Right lobe of liver (tissue), 6 donors: ENCODE results near the gene GRIN2A. TPM values are rescaled to one million over a fixed set of nuclear protein-coding genes. Genes with fewer than 3 reads are reported as not detected.

Experiments
- ATAC-seq, 4 donors: fragments of 200-7000 bp; cut with Tn5 transposase; one replicate each; pipeline ENCODE4 v1.9.1; 2020; ENCODE audit warnings: mild to moderate bottlenecking in 4 of 4, moderate library complexity in 4 of 4
- DNase-seq, 3 donors: peaks; one replicate each; pipeline ENCODE4 v3.0.0-alpha.2; 2020
- H3K27ac ChIP-seq, 3 donors: fragments of 200-600 bp; one replicate each; pipeline ENCODE4 v1.8.0; 2022
- H3K27me3 ChIP-seq, 2 donors: fragments of 200-600 bp; one replicate each; pipeline ENCODE4 v1.8.0; 2022
- H3K36me3 ChIP-seq, 4 donors: fragments of 200-600 bp; sonication (generic) in 1 of 4; one replicate each; pipeline versions ENCODE4 v1.5.1 to v1.8.0; 2017 to 2022; ENCODE audit warnings: control low read depth in 1 of 4
- H3K4me1 ChIP-seq, 4 donors: fragments of 200-600 bp; sonication (generic) in 1 of 4; one replicate each; pipeline versions ENCODE4 v1.5.1 to v1.8.0; 2017 to 2022; ENCODE audit warnings: control low read depth in 1 of 4
- H3K4me3 ChIP-seq, 3 donors: fragments of 200-600 bp; one replicate each; pipeline ENCODE4 v1.8.0; 2022
- H3K9me3 ChIP-seq, 4 donors: fragments of 200-600 bp; sonication (generic) in 1 of 4; one replicate each; pipeline versions ENCODE4 v1.5.1 to v1.8.0; 2017 to 2022; ENCODE audit warnings: control low read depth in 1 of 4
- CTCF ChIP-seq, 4 donors: fragments of 200-600 bp in 3 of 4; fragments of 450-650 bp in 1 of 4; IDR thresholded peaks; one replicate each; pipeline versions ENCODE4 v1.5.1 to v1.8.0; 2016 to 2022; ENCODE audit warnings: antibody characterized with exemption in 4 of 4, mild to moderate bottlenecking in 2 of 4
- POLR2A ChIP-seq: fragments of 450-650 bp; IDR thresholded peaks from one replicate; pipeline ENCODE4 v1.6.1; 2017; ENCODE audit warnings: antibody characterized with exemption, mild to moderate bottlenecking
- WGBS: methylation state at CpG from one replicate; pipeline ENCODE4 v1.1.6; 2018; ENCODE audit warnings: low coverage, low lambda C conversion rate; ENCODE audit not compliant: insufficient coverage; ENCODE audit errors: missing lambda C conversion rate; 5-methylcytosine and 5-hydroxymethylcytosine counted together
- intact Hi-C, 2 donors: fragments of 100-400 bp; cut with DNase I; formaldehyde crosslinking; loops; one replicate each; pipeline versions ENCODE4 v1.11.2 to v1.14.1; 2022
- total RNA-seq, 6 experiments: library from RNA; depleted of rRNA in 2 of 6; stranded (reverse); fragments of >200 nt in 2 of 6; fragmentation: NEBNext Ultra II Directional in 3 of 6; extraction: Animal tissue kit (Norgen Biotek cat#: 25700) in 3 of 6; gene quantifications; one replicate each; pipeline versions ENCODE4 v1.1.0 to v1.2.4, GENCODE V29; 2016 to 2023
- donor health status: DM: no; HTN: yes; CAD: no.
- donor health status: DM: no; HTN: no; CAD: no.
- donor health status: DM: no; HTN: no; CAD: no.
- donor health status: DM: no; HTN: yes; CAD: no.
- donor health status: DM: no; HTN: yes; CAD: no.

The GRIN2A gene
- total RNA-seq, 6 experiments from 2014 or later: not detected

GRCh38 chr16:10206865-10207264 is 24.6 kb upstream of the GRIN2A start:
- ATAC-seq: no peak
- TF ChIP-seq POLR2A (no peak), CTCF (IDR thresholded peaks at IDR 0.05) (no peak)

GRCh38 chr16:10206215-10206614 is 24.0 kb upstream of the GRIN2A start:
- Histone ChIP-seq H3K9me3 (no peaks in the 10 kb centered on the region), H3K4me3 (no peak overlapping the region), H3K27me3 (no peaks in the 10 kb centered on the region), H3K27ac (no peak overlapping the region), H3K4me1 (no peaks in the 10 kb centered on the region), H3K36me3 (no peaks in the 10 kb centered on the region)
- WGBS: no CpG with 5 or more reads among the region's 1 CpG
- ATAC-seq (no peak), DNase-seq (no peak)
- intact Hi-C loops: no loop called here
- TF ChIP-seq POLR2A (no peak), CTCF (IDR thresholded peaks at IDR 0.05) (no peak)

More at GRCh38 chr16:10206865-10207264, 24.6 kb upstream of the GRIN2A start:
- Histone ChIP-seq H3K27me3 (no peaks in the 10 kb centered on the region), H3K36me3 (no peaks in the 10 kb centered on the region), H3K4me1 (no peaks in the 10 kb centered on the region), H3K4me3 (no peak overlapping the region), H3K9me3 (no peaks in the 10 kb centered on the region), H3K27ac (no peak overlapping the region)
- 90% methylated on average over 3 of the region's 3 CpGs for WGBS
- no peak for DNase-seq
- intact Hi-C loops: no loop called here

- ATAC-seq (no peak), DNase-seq (no peak)
- WGBS: 90% methylated on average over 7 of the region's 7 CpGs
- no peaks in the 10 kb centered on the region for H3K9me3 ChIP-seq
- TF ChIP-seq POLR2A (no peak), CTCF (IDR thresholded peaks at IDR 0.05) (no peak)
- intact Hi-C loops: no loop called here
- no peak overlapping the region for H3K27ac ChIP-seq
- H3K4me3 ChIP-seq: no peak overlapping the region
- H3K4me1 ChIP-seq: no peaks in the 10 kb centered on the region
- H3K36me3 ChIP-seq: no peaks in the 10 kb centered on the region
- no peaks in the 10 kb centered on the region for H3K27me3 ChIP-seq
Observed at GRCh38 chr16:10205688-10206087, 23.5 kb upstream of the GRIN2A start.

- Histone ChIP-seq H3K9me3 (no peaks in the 10 kb centered on the region), H3K36me3 (no peaks in the 10 kb centered on the region), H3K4me1 (no peaks in the 10 kb centered on the region), H3K4me3 (no peak overlapping the region), H3K27ac (no peak overlapping the region), H3K27me3 (no peaks in the 10 kb centered on the region)
- no peak for ATAC-seq
- WGBS: 100% methylated on average over 1 of the region's 1 CpG
- intact Hi-C loops: no loop called here
- TF ChIP-seq CTCF (IDR thresholded peaks at IDR 0.05) (no peak), POLR2A (no peak)
- no peak for DNase-seq
Observed at GRCh38 chr16:10202649-10203048, 20.4 kb upstream of the GRIN2A start.
